ENCODE data around the gene TFPT.

The TFPT gene

DNA sequence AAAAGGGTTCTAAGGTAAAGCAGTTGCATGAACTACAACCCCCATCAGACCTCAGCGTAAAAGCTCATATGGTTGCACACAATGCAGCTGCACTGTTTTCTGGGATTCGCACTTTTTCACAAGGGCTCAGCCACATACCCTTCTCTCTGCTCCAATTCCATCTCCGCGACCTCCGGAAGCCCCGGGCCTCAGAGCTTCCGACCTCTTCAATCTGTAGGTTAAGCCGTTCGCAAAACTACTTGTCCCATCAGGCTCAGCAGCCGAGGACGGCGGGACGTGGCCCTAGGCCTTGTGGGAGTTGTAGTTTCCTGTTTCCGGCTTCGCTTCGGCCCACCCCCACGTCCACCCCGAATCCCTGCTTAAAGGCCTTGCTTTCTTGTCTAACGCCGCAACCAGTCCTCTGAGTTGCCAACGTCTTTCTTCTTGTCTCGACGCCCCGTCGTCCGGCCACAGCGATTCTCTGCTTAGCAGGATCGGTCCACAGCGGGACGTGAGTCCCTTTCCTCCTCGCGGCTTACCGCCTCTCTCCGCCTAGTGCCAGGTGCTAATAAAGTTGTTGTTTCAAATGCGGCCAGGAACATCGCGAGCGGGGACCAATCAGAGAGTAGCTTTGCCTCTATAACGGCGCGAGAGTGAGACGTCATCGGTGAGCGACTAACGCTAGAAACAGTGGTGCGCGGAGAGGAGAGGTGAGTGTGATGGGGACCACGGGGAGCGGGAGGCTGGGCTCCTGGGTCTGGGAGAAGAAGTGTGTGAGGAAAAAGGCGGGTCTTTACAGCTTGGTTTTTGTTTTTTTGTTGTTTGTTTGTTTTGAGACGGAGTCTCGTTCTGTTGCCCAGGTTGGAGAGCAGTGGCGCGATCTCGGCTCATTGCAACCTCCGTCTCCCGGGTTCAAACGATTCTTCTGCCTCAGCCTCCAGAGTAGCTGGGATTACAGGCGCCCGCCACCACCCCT, at the start of gene TFPT, which contains the start of gene PRPF31:
TSS of gene TFPT (minus strand) at position 549 of the 955 bp plus-strand sequence. CDS start at position 161, 388 bp downstream.
TSS of gene PRPF31 (plus strand) at position 646 of the 955 bp plus-strand sequence. CDS start 2,525 bp downstream, outside the sequence.
- H3K27ac Mint-ChIP-seq = peak within 1 kb of the TSS; percentile 95
- H3K27me3 Mint-ChIP-seq = no peaks in the 10 kb centered on the region
- H3K4me1 Mint-ChIP-seq = peaks cover 24 to 47% of the 10 kb centered on the region in 2 donors
- peaks cover 26 to 46% of the 10 kb centered on the region in 2 donors for H3K36me3 Mint-ChIP-seq
- no peaks in the 10 kb centered on the region for H3K9me3 Mint-ChIP-seq
- peak; percentile 94 for DNase-seq
- peak; percentile 94 for ATAC-seq (replicated peaks)
- peak within 1 kb of the TSS; percentile 87 to 93 for H3K4me3 Mint-ChIP-seq

DNA sequence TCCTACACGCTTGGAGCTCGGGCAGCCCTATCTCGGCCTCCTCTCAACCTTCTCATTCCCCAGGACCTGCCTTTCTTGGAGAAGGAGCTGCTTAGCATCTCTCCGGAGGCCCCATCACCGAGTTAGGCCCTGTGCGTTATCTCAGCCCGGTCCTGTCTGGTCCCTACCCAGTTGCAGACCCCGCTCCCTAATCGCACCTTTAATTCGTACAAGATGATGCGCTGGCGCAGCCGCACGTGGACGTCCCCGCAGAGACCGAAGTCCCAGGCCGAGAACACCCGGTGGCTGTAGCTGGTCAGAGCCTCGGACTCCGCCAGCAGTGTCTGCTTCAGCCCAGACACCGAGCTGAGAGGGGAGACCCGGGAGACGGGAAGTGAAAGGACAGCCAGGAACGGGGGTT, 49.8 kb upstream of the TFPT start:
- DNase-seq = no peak
- no peak overlapping the region for H3K27ac Mint-ChIP-seq
- H3K27me3 Mint-ChIP-seq = peaks cover 27 to 39% of the 10 kb centered on the region in 2 donors
- H3K4me3 Mint-ChIP-seq = no peak overlapping the region
- H3K4me1 Mint-ChIP-seq = peaks cover 30 to 49% of the 10 kb centered on the region in 2 donors
- no peaks in the 10 kb centered on the region for H3K9me3 Mint-ChIP-seq
- H3K36me3 Mint-ChIP-seq = no peaks in the 10 kb centered on the region
- no peak for ATAC-seq (replicated peaks)

DNA sequence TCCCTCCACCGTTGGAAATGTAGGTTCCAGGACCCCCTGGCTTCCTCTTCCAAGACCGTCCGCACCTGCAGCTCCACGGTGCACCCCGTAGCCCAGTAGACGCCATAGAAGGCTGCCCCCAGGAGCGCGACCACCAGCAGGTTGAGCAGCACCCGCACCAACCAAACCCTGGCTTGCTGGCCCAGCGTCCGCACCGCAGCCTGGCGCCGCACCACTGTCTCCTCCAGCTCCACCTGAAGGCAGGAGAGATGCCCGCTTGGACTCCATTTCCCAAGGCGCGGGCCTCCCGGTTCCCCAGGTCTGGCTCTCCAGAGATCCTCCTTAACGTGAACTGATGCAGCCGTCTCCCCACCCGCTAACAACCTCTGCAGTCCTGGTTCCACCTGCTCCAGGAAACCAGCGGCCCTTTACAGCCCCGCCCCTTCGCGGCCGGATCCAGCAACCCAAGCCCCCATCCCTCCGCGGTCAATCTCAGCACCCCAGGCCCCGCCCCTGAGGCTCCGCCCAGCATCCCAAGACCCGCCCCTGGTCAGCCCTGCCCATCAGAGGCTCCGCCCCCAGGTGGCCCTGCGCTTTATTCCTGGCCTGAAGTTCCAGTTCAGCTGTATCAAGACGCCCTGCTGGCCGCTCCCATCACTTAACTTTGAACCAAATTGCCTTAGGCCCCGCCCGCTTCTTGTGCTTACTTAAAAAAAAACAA, 49.1 kb upstream of the TFPT start:
- Mint-ChIP-seq H3K4me3 (peak overlapping the region; percentile 43 to 50), H3K36me3 (peaks cover 0 to 1% of the 10 kb centered on the region in 2 donors), H3K9me3 (no peaks in the 10 kb centered on the region), H3K27ac (no peak overlapping the region), H3K4me1 (peaks cover 33 to 51% of the 10 kb centered on the region in 2 donors), H3K27me3 (peaks cover 27 to 39% of the 10 kb centered on the region in 2 donors)
- DNase-seq (peak; percentile 31), ATAC-seq (replicated peaks) (no peak)

DNA sequence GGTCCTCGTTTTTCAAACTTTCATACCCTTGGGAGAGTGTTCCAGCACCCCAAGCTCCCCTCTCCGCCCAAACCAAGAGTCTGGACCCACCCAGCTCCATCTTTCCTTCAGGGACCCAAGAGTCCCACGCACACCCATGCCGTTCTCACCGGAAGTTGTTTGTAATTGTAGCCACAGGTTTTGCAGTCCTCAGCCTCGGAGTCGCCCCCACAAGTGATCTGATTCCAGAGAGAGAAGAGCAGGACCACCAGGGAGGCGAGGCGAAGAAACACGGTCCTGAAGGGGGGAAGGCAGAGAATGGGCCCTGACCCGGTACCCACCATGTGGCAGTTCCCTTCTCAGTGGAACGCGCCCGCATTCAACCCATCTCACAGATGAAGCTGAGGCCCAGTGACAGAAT, 47.4 kb upstream of the TFPT start:
- ATAC-seq (replicated peaks) (no peak), DNase-seq (no peak)
- H3K36me3 Mint-ChIP-seq = peaks cover 0 to 7% of the 10 kb centered on the region in 2 donors
- peaks cover 36 to 49% of the 10 kb centered on the region in 2 donors for H3K4me1 Mint-ChIP-seq
- no peaks in the 10 kb centered on the region for H3K9me3 Mint-ChIP-seq
- H3K27me3 Mint-ChIP-seq = peaks cover 27 to 39% of the 10 kb centered on the region in 2 donors
- H3K4me3 Mint-ChIP-seq = peak overlapping the region; percentile 85 to 86
- H3K27ac Mint-ChIP-seq = peak overlapping the region; percentile 81

DNA sequence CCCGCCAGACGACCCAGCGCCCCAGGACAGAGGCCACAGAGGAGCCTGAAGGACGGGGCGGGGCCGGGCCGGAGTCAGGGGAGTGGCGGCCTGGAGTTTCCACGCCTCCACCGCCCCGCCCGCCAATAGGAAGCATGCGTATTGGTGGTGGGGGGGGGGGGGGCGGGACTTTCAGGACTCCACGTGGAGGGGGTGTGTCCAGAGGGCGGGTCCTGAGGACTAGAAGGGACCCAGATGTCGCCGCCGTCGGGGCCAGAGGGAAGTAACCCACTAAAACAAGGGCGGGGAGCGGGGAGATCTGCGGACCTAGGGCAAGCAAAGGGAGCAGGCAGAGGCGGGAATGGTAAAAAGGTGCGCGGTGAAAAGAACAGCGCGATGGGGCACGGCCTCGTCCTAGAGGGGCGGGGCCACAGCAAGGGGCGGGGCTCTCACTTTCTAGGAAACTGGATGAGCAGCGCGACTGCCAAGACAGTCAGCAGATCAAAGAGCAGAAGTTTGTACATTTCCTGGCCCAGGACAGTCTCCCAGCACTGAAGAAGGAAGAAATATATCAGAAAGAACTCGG, 46.9 kb upstream of the TFPT start:
- Mint-ChIP-seq H3K4me1 (peaks cover 36 to 50% of the 10 kb centered on the region in 2 donors), H3K4me3 (peak overlapping the region; percentile 85 to 86), H3K9me3 (no peaks in the 10 kb centered on the region), H3K27me3 (peaks cover 27 to 39% of the 10 kb centered on the region in 2 donors), H3K27ac (peak overlapping the region; percentile 28), H3K36me3 (peaks cover 0 to 7% of the 10 kb centered on the region in 2 donors)
- DNase-seq (peak; percentile 70), ATAC-seq (replicated peaks) (peak; percentile 22 to 38)

GRCh38 chr19:54160854-54161253, 45.4 kb upstream of the TFPT start:
- Mint-ChIP-seq H3K4me1 (peaks cover 42 to 55% of the 10 kb centered on the region in 2 donors), H3K9me3 (no peaks in the 10 kb centered on the region), H3K4me3 (peak overlapping the region; percentile 89 to 95), H3K36me3 (peaks cover 7 to 14% of the 10 kb centered on the region in 2 donors), H3K27ac (peak overlapping the region; percentile 100), H3K27me3 (peaks cover 25 to 27% of the 10 kb centered on the region in 2 donors)
- no peak for DNase-seq
- ATAC-seq (replicated peaks) = no peak

- Mint-ChIP-seq H3K27ac (peak overlapping the region; percentile 100), H3K4me1 (peaks cover 40 to 55% of the 10 kb centered on the region in 2 donors), H3K27me3 (peaks cover 19 to 21% of the 10 kb centered on the region in 2 donors), H3K4me3 (peak overlapping the region; percentile 89 to 95), H3K36me3 (peaks cover 10 to 14% of the 10 kb centered on the region in 2 donors), H3K9me3 (no peaks in the 10 kb centered on the region)
- DNase-seq = no peak
- no peak for ATAC-seq (replicated peaks)
These were observed 44.8 kb upstream of the TFPT start for GRCh38 chr19:54160182-54160811.

DNA sequence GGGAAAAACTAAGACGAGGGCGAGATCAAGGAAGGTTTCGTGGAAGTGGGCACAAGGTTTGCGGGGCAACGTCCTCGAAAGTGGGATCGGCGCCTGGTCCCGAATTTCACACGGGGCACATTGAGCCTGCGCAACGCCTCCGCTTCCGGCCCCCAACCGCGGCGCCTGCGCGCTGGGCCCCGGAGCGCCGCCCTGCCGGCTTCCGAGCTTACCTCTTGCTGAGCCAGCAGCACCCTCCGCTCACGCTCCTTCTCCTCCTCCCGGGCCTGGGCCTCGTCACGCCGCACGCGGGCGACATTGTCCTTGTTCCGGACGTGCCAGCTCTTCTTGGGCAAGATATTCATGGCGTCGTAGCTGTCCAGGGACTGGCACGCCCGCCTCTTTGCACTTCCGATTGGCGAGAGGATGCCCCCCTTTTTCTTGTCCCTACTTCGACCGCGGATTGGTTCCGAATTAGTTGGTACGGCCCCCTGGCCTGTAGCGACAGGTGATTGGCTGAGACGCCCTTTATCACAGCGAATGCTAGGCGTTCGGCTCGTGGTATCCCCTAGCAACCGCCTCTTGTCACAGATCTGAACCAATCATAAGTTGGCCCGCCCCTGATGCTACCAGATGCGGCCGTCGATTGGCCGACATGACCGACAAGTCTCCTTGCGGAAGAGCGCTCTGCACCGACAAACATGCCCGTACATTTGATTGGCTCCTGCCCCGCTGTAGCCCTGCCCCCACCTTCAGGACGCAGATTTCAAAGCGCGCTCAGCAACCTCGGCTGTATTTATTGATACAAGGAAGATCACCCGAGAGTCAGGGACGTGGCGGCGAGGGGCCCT, 44.1 kb upstream of the TFPT start, which contains the start of gene LENG1:
TSS of gene LENG1 (minus strand) at position 370 of the 830 bp plus-strand sequence. CDS start at position 344, 26 bp downstream.
- Mint-ChIP-seq H3K36me3 (peaks cover 10 to 18% of the 10 kb centered on the region in 2 donors), H3K4me1 (peaks cover 39 to 56% of the 10 kb centered on the region in 2 donors), H3K4me3 (peak within 1 kb of the TSS; percentile 89 to 95), H3K27me3 (peaks cover 12 to 14% of the 10 kb centered on the region in 2 donors), H3K9me3 (no peaks in the 10 kb centered on the region), H3K27ac (peak within 1 kb of the TSS; percentile 100)
- DNase-seq = peak; percentile 100
- ATAC-seq (replicated peaks) = peak; percentile 91 to 93

DNA sequence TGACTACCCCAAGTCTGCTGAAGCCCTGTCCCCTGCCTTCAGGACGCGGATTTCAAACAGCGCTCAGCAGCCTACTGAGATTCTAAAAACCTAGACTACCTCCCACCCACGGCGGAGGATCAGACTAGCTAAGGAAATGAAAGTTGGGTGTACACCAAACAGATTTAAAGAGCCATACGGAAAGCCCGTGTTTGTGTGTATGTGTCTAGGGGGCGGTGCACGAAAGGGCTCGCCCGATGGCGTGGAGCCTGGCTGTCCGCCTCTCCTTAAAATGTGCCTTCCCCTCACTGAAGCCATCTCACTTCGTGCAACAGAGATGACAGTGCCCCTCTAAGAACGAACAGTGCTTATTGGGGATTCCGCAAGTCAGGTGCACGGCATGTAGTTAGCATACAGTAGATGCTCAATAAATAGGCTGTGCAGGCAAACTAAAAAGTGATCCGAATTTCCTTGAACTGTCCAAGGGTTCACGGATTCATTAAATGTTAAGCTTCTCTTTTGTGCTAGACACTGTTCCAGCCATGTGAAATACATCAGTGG, 43.4 kb upstream of the TFPT start:
- Mint-ChIP-seq H3K4me3 (peak overlapping the region; percentile 89 to 95), H3K9me3 (no peaks in the 10 kb centered on the region)

DNA sequence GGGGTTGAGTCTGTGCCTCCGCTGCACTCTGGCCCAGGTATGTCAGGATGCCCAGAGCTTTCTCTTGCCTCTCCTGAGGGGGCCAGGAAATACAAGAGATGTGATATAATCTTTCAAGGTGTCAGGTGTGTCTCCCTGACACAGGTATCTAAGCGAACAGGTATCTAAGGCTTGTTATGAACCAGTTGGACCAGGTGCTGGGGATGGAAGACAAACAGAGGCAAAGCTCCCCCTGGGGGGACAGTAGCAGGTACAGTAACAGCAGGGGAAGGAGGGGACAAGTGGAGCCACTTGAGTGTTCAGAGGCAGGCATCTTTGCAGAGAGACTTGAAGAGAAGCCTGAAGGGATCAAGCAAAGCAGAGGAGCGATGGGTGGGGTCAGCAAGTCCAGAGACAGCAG, 41.5 kb upstream of the TFPT start:
- no peak for ATAC-seq (replicated peaks)

More for the DNA sequence above, 43.4 kb upstream of the TFPT start:
- ATAC-seq (replicated peaks) (peak; percentile 10 to 17), DNase-seq (peak; percentile 41)
- peak overlapping the region; percentile 100 for H3K27ac Mint-ChIP-seq
- peaks cover 6 to 7% of the 10 kb centered on the region in 2 donors for H3K27me3 Mint-ChIP-seq
- peaks cover 37 to 54% of the 10 kb centered on the region in 2 donors for H3K4me1 Mint-ChIP-seq
- peaks cover 13 to 22% of the 10 kb centered on the region in 2 donors for H3K36me3 Mint-ChIP-seq

GRCh38 chr19:54156490-54156889, 41.0 kb upstream of the TFPT start:
- peaks cover 35 to 47% of the 10 kb centered on the region in 2 donors for H3K4me1 Mint-ChIP-seq

More for the DNA sequence above, 41.5 kb upstream of the TFPT start:
- Mint-ChIP-seq H3K9me3 (no peaks in the 10 kb centered on the region), H3K4me1 (peaks cover 36 to 51% of the 10 kb centered on the region in 2 donors), H3K27ac (peak overlapping the region; percentile 80), H3K4me3 (peak overlapping the region; percentile 11 to 22), H3K36me3 (peaks cover 23 to 31% of the 10 kb centered on the region in 2 donors), H3K27me3 (no peaks in the 10 kb centered on the region)
- no peak for DNase-seq

DNA sequence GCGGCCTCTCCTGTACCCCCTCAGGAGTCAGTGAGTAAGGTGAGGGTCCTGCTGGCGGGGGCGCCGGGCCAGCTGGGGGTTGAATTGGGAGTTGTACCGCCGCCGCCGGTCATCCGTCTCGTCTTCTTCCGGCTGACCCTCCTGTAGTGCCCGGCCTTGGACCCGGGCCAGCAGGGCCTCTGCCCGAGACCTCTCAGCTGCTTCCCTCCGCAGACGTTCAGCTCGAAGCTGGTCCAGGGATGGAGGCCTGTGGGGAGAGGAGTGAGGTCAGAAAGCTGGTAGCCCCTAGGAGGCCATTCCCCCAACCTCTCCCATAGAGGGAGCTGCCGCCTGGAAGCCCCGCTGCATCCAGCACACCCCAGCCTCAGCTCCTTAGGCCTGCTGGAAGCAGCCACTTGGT, 40.2 kb upstream of the TFPT start:
- DNase-seq = no peak
- ATAC-seq (replicated peaks) = no peak
- Mint-ChIP-seq H3K36me3 (peaks cover 29 to 40% of the 10 kb centered on the region in 2 donors), H3K27ac (no peak overlapping the region), H3K4me3 (no peak overlapping the region), H3K27me3 (no peaks in the 10 kb centered on the region), H3K9me3 (no peaks in the 10 kb centered on the region), H3K4me1 (peaks cover 31 to 41% of the 10 kb centered on the region in 2 donors)

More at GRCh38 chr19:54156490-54156889, 41.0 kb upstream of the TFPT start:
- Mint-ChIP-seq H3K36me3 (peaks cover 23 to 33% of the 10 kb centered on the region in 2 donors), H3K9me3 (no peaks in the 10 kb centered on the region), H3K27ac (peak overlapping the region; percentile 80), H3K27me3 (no peaks in the 10 kb centered on the region), H3K4me3 (peak overlapping the region in 1 of 2 donors; percentile 11)
- DNase-seq = no peak
- no peak for ATAC-seq (replicated peaks)
